ENCODE results near the gene CFAP410. TPM values are rescaled to one million over a fixed set of nuclear protein-coding genes. Genes with fewer than 3 reads are reported as not detected.

Gene CFAP410
- total RNA-seq, 1 donor from 2014 or later = 24.3 TPM

- Histone ChIP-seq H3K4me1 (peaks cover 77% of the 10 kb centered on the region), H3K4me3 (peak overlapping the region; percentile 79 to 99), H3K36me3 (no peaks in the 10 kb centered on the region), H3K27ac (peak overlapping the region; percentile 92), H3K9me3 (no peaks in the 10 kb centered on the region), H3K27me3 (no peaks in the 10 kb centered on the region)
- no peak for DNase-seq (ENCODE audit: extremely low spot score in 2 of 2)
- no peak for TF ChIP-seq POLR2A (IDR thresholded peaks at IDR 0.05)
- intact Hi-C loops (cut with DNase I) = no loop called here
Observed at GRCh38 chr21:44299085-44299457, 40.1 kb downstream of the CFAP410 start.

- Histone ChIP-seq H3K4me1 (peaks cover 70% of the 10 kb centered on the region), H3K4me3 (no peak overlapping the region), H3K27me3 (no peaks in the 10 kb centered on the region), H3K36me3 (no peaks in the 10 kb centered on the region), H3K9me3 (no peaks in the 10 kb centered on the region), H3K27ac (peak overlapping the region; percentile 15)
- TF ChIP-seq POLR2A (IDR thresholded peaks at IDR 0.05) (no peak), CTCF (IDR thresholded peaks at IDR 0.05) (no peak), POLR2AphosphoS5 (IDR thresholded peaks at IDR 0.05; ENCODE audit: insufficient read depth in 1 of 2, low read depth in 1 of 2) (no peak)
- intact Hi-C loops (cut with DNase I) = no loop called here
- DNase-seq (ENCODE audit: extremely low spot score in 2 of 2) = no peak
Observed at GRCh38 chr21:44298301-44298700, 40.9 kb downstream of the CFAP410 start.

- Histone ChIP-seq H3K4me1 (peaks cover 64% of the 10 kb centered on the region), H3K4me3 (no peak overlapping the region), H3K27me3 (no peaks in the 10 kb centered on the region), H3K36me3 (no peaks in the 10 kb centered on the region), H3K9me3 (no peaks in the 10 kb centered on the region), H3K27ac (peak overlapping the region; percentile 15)
- intact Hi-C loops (cut with DNase I) = no loop called here
- DNase-seq (ENCODE audit: extremely low spot score in 2 of 2) = no peak
- TF ChIP-seq POLR2A (IDR thresholded peaks at IDR 0.05) (no peak), CTCF (IDR thresholded peaks at IDR 0.05) (peak; percentile 53 to 88 (median 72)), POLR2AphosphoS5 (IDR thresholded peaks at IDR 0.05; ENCODE audit: insufficient read depth in 1 of 2, low read depth in 1 of 2) (peak; percentile 31 to 39)
Observed at GRCh38 chr21:44297525-44298290, 41.5 kb downstream of the CFAP410 start.

- Histone ChIP-seq H3K4me3 (no peak overlapping the region), H3K4me1 (peaks cover 56% of the 10 kb centered on the region), H3K27ac (no peak overlapping the region), H3K36me3 (no peaks in the 10 kb centered on the region), H3K9me3 (no peaks in the 10 kb centered on the region), H3K27me3 (no peaks in the 10 kb centered on the region)
- intact Hi-C loops (cut with DNase I) = no loop called here
- DNase-seq (ENCODE audit: extremely low spot score in 2 of 2) = no peak
- no peak for TF ChIP-seq CTCF (IDR thresholded peaks at IDR 0.05)
- TF ChIP-seq POLR2AphosphoS5 (IDR thresholded peaks at IDR 0.05; ENCODE audit: insufficient read depth in 1 of 2, low read depth in 1 of 2) = no peak
- TF ChIP-seq POLR2A (IDR thresholded peaks at IDR 0.05) = no peak
Observed at GRCh38 chr21:44296916-44297315, 42.3 kb downstream of the CFAP410 start.

GRCh38 chr21:44296103-44296519 lies 43.1 kb downstream of the CFAP410 start:
- Histone ChIP-seq H3K27me3 (no peaks in the 10 kb centered on the region), H3K27ac (no peak overlapping the region), H3K4me3 (no peak overlapping the region), H3K9me3 (no peaks in the 10 kb centered on the region), H3K36me3 (no peaks in the 10 kb centered on the region), H3K4me1 (peaks cover 48% of the 10 kb centered on the region)
- intact Hi-C loops (cut with DNase I) = no loop called here
- TF ChIP-seq POLR2AphosphoS5 (IDR thresholded peaks at IDR 0.05; ENCODE audit: insufficient read depth in 1 of 2, low read depth in 1 of 2) (no peak), POLR2A (IDR thresholded peaks at IDR 0.05) (no peak), CTCF (IDR thresholded peaks at IDR 0.05) (no peak)
- no peak for DNase-seq (ENCODE audit: extremely low spot score in 2 of 2)

Measured in vagina (tissue), 2 donors.